ENCODE results near the gene XIST.
"Not testable (repeated sequence)": the region's sequence is repeated elsewhere in the genome, so short reads cannot be mapped to it uniquely, and the experiment has no call there.

The XIST gene

DNA sequence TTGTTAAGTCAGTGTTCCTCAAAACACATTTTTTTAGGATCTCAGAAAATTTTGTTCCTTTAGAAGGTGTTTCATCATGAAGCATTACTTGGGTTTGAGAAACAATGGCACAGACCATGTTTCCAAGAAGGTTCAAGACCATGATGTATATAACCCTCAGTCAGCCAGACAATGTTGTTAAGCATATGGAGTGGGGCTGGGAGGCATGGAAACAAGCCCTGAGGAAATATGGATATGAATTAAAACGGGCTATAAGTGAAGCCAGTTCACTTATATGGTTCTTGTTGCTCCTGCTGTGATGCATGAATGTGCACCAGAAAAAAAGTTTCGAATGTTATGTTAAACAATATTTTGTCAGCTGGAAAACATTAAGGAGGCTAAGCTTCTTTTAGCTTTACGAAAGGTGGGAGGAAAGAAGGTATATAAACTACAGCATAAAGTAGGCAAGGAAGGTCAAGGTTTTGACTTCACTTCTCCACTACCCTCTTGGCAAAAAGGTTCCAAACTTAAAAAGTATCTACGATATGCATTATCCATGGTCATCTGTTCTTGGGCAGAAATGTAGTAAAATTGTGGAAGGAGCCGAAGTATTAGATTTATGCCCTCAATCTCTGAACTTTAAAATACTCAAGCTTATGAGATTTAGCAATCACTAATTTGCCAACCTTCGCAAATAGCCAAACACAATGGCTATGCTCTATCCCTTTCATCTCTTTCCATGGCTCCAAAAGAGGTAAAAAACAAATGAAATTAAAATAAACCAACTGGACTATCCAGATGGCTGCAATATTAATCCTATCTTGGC is 12.2 kb downstream of the XIST start:
- in situ Hi-C loops (cut with MboI; ENCODE audit: low sequenced_read_pairs) = no loop called here

DNA sequence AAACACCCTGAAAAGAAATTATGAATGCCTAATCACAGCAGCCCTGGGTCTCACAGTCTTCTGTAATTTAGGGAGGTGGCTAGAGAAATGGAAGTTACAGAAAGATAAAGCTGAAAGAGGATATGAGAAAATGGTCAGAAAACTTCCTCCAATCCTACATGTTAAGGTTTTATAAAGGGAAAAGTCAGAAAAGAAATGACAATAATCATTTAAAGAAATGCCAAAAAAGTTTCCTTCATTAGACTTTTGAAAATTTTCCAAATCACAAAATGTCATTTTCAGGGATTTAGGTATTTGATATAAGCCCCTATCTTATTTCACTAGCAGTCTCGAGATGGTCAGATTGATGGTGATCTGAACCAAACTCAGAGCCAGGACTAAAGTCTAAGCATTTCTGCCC is 13.4 kb downstream of the XIST start:
- in situ Hi-C loops (cut with MboI; ENCODE audit: low sequenced_read_pairs) = no loop called here

DNA sequence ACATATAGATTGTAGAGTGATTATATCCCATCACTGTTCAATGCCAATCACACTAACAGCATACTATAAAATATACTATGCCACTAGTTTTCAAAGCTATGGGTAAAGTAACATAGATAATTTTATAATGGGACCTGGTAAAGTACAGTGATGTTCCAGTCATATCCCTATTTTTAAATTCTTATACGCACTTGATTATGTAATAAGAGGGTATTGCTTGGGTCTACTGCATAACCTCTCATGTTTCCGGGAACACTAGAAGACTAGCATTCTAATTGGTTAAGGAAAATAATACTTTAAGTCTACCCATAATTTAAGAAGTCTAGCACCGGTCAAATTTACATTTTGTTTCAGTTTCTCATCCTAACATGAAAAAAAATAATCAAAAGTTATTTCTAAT is 14.4 kb downstream of the XIST start:
- in situ Hi-C loops (cut with MboI; ENCODE audit: low sequenced_read_pairs) = no loop called here

DNA sequence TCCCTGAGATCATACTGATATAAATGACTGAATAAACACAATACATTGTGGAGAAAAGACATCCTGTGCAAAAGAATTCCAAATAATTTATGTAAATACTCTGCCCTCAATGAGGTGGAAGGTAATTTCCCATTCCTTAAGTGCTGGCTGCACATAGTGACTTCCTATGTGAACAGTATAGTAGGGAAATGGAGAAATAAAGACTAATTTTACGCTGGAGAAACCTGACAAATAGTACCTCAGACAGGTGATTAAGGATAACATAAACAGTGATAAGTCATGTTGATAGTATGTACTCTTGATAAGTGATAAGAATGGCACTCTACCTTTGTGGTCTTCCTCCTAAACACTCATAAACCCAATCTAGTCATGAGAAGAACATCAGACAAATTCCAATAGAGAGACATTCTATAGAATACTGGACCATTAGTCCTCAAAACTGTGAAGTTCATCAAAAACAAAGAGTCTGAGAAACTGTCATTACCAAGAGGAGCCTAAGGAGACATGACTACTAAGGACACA is 15.5 kb downstream of the XIST start:
- in situ Hi-C loops (cut with MboI; ENCODE audit: low sequenced_read_pairs) = no loop called here

DNA sequence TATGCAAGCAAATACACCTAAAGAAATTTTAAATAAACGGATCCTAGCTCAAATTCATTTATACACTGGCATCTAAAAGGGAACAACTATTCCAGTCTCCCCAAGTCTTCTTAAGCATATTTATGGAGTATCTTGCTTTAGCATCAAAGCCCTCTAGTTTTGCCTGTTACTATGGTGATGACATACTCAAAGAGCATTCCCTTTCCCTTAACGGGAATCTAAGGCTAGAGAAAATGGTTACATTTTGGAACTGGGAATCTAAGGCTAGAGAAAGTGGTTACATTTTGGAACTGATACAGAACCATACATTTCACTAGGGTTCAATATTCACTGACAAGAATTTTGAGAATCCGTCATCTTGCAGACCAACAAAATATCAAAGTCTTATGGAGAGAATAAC is 18.3 kb downstream of the XIST start:
- in situ Hi-C loops (cut with MboI; ENCODE audit: low sequenced_read_pairs) = no loop called here

DNA sequence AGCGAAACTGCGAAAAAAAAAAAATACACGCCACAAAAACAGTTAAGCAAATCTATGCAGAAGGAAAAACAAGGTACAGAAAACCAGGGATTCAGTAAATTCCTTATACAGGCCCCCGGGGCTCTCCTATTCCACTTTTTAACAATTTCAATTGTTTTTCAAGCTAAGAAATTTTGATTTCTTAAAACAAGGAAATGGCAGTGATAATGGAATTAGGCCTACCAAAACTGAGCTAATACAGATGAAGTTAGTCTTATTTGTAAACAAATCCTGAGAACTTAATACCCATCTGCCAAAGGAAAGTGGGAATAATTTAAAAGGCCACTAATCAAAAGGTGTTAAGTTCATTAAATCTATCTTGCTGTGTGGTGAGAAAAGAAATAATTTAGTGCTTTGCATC is 20.2 kb downstream of the XIST start:
- in situ Hi-C loops (cut with MboI; ENCODE audit: low sequenced_read_pairs) = no loop called here

DNA sequence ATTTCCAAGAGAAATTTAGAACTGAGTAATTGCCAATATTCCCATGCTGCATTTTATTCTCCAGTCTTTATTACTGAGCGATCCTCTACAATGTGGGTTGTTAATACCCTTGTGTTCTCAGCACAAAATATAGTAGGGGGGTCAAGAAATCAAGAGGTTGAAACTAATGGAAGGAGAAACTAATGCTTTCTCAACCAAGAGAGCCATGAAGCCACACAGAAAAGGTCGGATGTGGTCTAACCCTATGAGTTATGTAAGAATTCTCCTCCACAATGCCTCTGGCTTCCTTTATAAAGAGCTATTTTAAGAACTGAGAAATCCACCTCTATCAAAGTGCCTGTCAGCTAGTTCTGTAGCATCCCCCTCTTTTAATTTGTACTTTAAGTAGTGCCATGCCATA is 21.0 kb downstream of the XIST start:
- in situ Hi-C loops (cut with MboI; ENCODE audit: low sequenced_read_pairs) = no loop called here

DNA sequence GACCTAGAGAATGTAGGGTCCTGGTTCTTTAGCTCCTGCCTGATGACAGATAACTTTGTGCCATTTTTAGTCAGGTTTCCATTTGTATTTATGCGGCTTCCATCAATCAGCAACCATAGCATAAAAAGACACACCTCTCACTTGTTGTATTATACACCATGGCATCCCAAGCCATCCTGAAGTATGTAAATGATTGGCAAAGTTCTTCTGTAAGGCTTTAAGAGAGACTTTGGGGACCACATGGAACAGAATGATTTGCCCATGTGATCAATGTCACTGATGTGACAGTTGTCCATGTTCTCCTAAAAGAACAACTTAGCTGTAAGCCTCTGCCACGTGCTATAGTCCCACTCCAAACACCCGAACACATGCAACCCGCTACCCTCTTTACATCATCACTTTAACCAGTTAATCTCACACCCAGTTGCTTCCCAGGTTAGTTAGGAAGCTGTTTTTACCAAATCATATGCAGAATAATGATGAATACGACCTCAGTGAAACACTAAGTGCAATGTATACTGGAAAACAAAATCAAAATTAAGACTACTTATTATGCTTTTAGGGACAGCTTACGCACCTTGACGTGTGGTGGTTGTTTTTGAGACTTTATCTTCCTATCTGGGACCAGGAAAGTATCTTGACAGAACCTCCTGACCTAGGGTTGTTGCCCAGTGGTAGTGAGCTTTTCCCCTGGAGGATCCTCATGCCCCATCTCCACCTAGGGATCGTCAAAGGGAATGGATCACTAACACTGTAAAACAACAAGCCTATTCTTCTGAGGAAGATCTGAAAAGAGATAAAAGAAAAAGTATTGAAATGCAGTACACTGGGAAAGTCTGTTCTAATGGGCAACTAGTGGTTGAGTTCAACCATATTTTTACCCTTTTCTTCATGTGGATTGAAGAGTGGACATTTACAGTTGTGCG is 21.8 kb downstream of the XIST start:
- in situ Hi-C loops (cut with MboI; ENCODE audit: low sequenced_read_pairs) = no loop called here

DNA sequence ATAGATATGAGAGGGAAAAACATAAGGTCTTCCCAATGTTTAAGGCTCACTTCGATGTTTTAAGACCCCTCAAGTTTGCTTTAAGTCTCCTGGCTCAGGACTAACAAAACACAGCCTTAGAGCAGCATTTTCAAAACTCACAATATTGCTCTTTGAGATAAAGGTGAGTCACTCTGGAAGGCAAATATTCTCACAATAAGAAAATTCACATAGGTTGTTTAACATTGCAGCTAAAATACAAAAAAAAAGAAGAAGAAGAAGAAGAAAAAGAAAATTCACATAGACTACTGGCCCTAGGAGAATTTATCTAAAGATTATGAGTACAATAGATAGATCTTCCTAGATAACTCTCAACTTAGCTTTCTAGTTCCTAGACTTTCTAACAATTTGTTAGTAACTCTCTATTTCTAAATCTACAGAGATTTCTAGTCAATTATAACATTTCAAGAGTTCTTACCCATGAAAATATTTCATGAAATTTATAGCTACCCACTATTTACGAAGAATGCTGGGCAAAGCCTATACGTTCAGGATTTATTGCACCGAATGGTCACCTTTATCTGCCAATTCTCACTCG is 22.5 kb downstream of the XIST start:
- in situ Hi-C loops (cut with MboI; ENCODE audit: low sequenced_read_pairs) = no loop called here

DNA sequence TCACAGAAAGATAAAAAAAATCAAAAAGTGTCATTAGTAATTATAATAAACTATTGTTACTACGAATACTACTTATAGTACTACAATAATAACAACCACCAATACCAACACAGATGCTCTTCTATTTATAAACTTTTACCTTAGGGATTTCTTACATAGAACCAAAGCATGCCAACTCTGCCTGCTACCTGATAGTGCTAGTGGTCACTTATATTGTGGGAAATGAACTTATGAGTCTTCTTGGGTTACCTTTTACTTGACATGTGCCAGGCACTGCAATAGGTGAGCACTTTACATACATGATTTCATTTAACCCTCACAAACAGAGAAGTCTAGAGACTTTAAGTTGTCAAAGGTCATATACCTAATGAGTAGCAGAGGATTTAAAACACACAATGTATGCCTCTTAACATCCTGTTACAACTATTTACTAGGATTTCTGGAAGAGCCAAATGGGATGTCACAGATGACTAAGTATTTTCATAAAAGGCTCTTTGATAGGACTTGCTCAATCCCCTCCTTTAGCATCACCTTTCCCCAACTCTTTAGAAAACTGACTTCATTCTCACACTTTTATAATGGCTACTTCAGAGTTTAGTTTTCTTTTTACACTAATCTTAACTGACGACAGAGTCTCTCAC is 24.3 kb downstream of the XIST start:
- in situ Hi-C loops (cut with MboI; ENCODE audit: low sequenced_read_pairs) = no loop called here

DNA sequence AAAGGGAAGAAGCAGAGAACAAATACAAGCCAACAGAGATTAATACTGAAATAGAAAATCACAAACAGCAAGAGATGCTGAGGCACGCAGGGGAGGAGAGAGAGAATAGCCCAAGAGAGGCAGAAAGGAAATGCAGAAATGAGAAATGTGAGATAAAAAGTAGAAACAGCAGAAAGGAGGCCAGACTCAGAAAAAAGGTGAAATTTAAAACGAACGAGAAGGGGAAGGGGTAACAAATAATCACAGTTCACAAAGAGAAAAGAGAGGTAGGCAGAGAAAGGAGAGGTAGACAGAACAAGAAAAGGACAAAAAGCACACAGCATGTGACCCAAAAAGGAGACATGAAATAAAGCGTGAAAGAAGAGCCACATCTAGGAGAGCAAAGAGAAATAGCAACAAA is 25.1 kb downstream of the XIST start:
- in situ Hi-C loops (cut with MboI; ENCODE audit: low sequenced_read_pairs) = no loop called here

DNA sequence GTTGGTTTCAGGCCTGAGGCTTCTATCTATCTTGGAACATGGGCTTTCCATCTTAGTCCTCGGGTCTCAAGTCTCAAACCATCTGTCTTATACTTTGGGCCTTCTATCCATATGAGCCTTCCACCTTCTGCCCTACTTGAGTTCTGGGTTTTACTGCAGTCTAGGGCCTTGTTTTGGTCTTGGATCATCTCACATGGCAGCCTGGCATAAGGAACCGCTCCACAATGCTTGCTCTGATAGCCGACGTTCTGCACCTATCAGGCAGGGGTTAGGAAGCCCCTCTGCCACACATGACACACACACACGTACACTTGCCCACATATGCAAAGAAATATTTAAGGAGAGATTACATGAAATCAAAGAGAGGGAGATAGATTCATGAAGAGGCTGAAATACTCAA is 25.5 kb downstream of the XIST start:
- in situ Hi-C loops (cut with MboI; ENCODE audit: low sequenced_read_pairs) = no loop called here

DNA sequence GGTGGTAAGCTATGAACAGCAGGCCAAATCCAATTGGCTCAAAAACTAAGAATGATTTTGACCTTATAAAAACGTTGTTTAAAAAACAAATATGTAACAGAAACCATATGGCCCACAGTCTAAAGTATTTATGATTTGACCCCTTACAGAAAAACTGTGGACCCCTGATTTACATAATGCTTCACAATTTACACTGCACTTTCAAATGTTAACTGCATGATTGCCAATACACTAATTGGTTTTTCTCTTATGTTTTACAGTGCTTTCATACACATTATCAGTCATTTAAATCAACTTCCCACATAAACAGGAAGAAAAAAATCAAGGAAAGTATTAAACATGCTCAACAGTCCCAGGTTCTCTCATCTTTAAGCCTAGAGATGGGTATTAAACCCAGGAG is 26.9 kb downstream of the XIST start:
- in situ Hi-C loops (cut with MboI; ENCODE audit: low sequenced_read_pairs) = no loop called here

DNA sequence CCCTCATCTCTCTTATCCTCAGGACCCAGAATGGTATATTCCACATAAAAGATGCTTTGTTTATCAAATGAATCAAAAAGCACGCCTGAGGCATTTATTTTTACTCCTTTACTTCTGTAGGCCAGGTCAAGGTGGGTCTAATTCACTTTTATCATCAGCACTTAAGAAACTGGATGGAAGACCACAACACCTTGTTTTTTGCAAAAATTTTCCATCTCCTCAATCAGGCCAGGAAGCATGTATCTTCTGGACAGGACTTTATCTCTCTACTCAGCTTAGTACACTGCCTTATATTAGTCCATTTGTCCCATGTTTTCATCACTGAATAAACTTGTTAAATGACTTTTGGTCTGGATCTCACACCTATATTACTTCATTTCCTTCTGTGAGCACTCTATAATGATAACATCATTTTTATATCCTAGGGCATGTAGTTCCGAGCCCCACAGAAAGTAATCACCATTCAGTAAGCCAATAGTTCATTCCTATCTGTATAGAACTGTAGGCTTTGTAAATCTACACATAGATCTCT is 29.0 kb downstream of the XIST start:
- in situ Hi-C loops (cut with MboI; ENCODE audit: low sequenced_read_pairs) = no loop called here

DNA sequence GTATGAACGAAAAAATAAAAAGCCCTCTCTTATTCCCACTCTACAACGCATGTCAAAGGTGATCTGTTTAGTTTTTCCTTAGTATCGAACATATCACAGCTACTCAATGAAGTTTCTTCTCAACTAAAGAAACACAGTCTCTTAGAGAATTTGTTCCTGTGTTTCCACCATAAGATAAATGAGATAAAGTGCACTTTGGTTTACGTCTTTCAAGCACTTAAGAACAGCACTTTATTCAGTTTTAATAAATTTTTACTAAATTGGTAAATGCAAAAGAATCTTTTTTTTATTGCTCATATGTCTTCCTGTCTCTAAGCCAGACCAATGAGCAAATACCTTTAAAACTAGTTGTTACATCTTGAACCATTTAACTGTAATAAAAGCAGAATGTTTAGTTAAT is 29.7 kb downstream of the XIST start:
- in situ Hi-C loops (cut with MboI; ENCODE audit: low sequenced_read_pairs) = no loop called here

DNA sequence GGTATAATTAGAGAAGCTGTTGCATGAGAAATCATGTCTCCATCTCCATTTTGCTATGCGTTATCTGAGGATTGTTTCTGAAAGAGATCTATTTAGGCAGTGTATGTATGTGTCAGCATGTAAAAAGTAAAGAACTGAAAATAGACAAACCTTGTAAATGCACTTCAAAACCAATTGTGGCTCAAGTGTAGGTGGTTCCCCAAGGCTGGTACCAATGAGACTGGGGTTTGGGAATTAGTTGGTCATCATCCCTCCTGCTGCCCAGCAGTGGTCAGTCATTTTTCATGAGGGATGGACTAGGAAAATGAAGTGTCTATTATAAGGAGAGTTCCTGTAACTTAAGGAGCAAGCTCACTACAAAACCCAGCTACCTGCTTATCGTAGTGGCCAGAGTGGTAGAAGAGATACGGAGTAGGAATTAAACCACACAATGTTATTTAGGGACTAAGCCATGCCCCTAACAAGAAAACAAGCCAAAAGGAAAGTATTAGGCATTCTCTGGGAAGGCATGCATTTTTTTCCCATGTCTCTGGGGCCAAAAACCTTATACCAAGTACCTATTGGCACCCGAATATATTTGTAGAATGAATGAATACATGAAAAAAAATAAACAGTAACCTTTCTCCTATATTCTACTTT is 30.5 kb downstream of the XIST start:
- in situ Hi-C loops (cut with MboI; ENCODE audit: low sequenced_read_pairs) = no loop called here

DNA sequence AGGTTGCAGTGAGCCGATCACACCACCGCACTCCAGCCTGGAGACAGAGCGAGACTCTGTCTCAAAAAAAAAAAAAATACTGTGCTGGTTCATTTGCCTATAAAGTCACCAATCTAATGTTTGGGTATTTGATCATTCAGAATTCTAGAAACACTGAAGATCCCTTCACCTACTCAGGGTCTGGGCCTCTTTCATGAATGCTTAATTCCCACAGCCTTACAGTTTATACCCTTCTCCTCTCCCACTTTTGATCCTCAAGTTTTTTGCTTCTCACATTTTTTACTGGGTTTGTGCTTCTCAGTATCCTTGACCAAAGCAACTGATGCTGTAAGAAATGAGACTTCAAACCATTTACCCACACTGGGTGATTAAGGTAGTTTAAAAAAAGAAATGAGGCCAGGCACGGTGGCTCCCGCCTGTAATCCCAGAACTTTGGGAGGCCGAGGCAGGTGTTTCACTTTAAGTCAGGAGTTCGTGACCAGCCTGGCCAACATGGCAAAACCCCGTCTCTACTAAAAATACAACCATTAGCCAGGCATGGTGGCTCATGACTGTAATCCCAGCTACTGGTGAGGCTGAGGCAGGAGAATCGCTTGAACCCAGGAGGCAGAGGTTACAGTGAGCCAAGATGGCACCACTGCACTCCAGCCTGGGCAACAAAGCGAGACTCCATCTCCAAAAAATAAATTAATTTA is 32.5 kb downstream of the XIST start:
- in situ Hi-C loops (cut with MboI; ENCODE audit: low sequenced_read_pairs) = not testable (repeated sequence)

DNA sequence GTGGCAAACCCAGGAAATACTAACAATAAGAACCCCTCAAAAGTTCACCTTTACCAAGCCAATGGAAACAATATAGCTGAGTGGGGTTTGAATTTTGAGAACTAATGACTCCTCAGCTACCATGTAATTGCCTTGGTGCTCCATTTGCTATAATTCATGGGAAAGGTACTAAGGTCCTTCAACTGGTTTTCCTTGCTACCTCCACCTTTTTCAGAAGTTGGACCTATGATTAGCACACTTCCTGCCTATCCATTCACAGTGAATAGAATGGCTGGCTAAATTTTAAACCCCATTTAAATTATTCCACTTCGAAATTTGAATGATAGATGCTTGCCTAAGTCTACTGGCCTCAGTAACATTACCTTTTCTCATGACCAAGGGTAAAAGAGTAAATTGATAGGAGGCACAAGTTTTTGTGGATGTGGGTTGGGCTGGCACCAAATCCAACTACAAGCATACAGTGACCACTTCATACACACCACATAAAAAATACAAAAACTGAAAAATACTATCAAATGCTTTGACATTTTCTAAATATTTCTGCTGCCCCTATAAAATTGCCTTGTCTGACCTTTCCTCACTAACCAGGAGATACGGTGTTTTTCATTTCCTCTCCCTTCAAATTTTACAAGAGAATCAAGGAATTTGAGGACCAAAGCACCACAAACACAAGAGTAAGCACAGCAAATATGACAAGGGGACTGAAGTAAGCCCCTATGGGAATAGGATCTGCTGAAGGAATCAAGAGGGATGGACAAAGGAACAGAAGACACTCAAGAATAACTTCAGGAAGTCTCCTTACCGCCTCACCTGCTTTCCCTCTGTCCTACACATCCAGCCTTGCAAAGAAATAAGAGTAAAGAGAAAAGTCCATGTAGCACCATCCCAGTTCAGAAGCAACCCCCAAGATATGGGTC is 34.1 kb downstream of the XIST start:
- in situ Hi-C loops (cut with MboI; ENCODE audit: low sequenced_read_pairs) = no loop called here

Measured in HL-60/S4 treated with retinoic acid at 250 ng/mL for 4 days and 3 days (cell line).